Activated CD8-positive, alpha-beta memory T cell treated with anti-CD3 and anti-CD28 coated beads, Interleukin-2, amount 50 U/mL, for 24 hours (primary cell): Measurements from ENCODE around the gene DNAJA3.

Experiments used
- DNase-seq: peaks from one replicate; pipeline ENCODE4 v3.0.0-alpha.2; 2020; ENCODE audit errors: extremely low read depth

DNAJA3 gene

GRCh38 chr16:4425378-4426020 is at the start of gene DNAJA3:
Gene DNAJA3 (plus strand): TSS chr16:4425868. CDS start chr16:4425882, 14 bp downstream.
- peak; percentile 74 for DNase-seq

- no peak for DNase-seq
These were observed 49.4 kb upstream of the DNAJA3 start for GRCh38 chr16:4376126-4376892.

GRCh38 chr16:4376893-4377572 is 48.6 kb upstream of the DNAJA3 start:
- DNase-seq, result no peak

DNA sequence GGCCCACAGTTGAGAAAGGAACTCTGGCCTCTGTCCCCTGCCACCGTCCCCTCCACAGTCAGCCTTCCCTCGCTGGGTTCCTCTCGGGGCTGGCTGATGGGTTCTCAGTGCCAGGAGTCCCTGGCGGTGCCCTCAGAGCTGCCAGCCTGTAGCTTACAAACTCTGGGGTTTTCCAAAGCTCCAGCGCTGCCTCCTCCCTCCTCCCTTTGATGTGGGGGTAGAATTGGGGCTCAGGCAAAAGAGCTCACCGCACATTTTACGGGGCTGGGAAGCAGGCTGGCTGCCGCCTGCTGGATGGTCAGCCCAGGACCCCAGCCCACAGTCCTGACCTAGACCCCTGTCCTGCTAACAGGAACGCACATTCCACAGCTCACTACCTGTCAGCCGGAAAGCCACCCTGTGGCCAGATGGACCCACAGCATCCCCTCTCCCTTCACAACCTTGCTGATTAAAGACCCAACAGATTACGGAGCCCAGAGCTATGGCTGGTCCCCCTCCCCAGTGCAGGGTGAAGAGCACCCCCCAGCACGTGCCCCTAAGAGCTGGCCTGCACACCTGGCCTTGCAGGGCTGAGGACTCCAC is 48.0 kb upstream of the DNAJA3 start:
- no peak for DNase-seq

DNA sequence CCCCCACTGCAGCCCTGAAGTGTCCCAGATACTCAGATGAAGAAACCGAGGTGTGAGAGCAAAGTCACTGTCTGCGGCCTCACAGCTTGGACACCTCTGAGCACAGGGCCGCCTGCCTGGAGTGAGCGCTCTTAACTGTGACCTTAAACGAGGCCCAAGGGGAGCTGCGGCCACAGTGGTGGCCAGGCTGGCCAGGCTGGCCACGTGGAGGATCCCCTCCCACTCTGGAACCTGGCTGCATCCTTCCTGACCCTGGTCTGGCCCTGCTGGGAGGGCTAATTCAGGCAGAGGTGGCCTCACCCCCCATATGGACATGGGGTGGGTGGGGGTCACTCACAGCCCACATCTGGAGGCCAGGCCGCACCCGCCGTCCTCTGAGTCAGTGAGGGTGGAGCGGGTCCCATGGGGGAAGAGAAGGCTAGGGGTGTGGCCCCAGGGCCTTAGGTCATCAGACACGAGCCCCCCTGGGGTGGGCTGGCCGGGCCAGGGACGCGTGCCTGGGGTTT is 47.5 kb upstream of the DNAJA3 start:
- no peak for DNase-seq

GRCh38 chr16:4378999-4379690 is 46.5 kb upstream of the DNAJA3 start:
- DNase-seq, result no peak

DNA sequence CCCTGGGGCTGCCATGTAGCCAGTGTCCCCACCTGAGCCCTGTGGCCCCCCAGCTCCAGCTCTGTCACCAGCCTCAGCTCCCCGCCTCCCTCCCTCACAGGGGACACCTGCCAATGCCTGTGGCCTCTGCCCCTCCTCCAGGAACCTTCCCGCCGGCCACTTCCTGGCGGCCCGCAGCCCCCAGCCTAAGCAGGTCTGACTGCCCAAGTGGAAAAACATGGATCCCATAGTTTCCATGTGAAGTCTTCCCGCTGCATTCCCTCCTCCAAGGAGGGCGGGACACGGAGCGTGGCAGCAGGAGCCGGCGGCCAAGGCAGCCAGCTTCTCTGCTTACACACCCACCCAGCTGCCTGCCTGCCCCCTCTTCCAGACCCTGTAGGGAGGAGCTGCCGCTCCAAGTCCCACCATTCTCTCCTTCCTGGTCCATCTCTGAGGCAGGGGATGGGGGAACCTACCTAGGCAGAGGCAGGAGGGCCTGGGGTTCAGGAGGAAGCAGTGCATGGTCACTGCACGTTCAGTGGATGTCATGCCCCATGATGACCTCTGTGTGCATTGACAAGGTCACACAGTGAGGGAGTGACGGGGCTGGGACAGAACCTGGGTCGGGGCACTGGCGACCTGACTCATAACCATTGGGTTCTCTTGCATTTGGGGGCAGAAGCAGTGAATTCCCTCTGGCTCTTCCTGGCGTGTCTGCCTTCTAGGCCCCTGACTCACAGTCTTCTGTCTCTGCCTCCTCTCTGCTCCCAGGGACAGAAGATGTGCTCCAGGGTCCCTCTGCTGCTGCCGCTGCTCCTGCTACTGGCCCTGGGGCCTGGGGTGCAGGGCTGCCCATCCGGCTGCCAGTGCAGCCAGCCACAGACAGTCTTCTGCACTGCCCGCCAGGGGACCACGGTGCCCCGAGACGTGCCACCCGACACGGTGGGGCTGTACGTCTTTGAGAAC is 45.3 kb upstream of the DNAJA3 start:
- no peak for DNase-seq

- no peak for DNase-seq
These were observed 44.4 kb upstream of the DNAJA3 start for GRCh38 chr16:4381072-4381934.

DNA sequence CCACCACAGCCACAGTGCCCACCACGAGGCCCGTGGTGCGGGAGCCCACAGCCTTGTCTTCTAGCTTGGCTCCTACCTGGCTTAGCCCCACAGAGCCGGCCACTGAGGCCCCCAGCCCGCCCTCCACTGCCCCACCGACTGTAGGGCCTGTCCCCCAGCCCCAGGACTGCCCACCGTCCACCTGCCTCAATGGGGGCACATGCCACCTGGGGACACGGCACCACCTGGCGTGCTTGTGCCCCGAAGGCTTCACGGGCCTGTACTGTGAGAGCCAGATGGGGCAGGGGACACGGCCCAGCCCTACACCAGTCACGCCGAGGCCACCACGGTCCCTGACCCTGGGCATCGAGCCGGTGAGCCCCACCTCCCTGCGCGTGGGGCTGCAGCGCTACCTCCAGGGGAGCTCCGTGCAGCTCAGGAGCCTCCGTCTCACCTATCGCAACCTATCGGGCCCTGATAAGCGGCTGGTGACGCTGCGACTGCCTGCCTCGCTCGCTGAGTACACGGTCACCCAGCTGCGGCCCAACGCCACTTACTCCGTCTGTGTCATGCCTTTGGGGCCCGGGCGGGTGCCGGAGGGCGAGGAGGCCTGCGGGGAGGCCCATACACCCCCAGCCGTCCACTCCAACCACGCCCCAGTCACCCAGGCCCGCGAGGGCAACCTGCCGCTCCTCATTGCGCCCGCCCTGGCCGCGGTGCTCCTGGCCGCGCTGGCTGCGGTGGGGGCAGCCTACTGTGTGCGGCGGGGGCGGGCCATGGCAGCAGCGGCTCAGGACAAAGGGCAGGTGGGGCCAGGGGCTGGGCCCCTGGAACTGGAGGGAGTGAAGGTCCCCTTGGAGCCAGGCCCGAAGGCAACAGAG is 43.5 kb upstream of the DNAJA3 start:
- no peak for DNase-seq

DNA sequence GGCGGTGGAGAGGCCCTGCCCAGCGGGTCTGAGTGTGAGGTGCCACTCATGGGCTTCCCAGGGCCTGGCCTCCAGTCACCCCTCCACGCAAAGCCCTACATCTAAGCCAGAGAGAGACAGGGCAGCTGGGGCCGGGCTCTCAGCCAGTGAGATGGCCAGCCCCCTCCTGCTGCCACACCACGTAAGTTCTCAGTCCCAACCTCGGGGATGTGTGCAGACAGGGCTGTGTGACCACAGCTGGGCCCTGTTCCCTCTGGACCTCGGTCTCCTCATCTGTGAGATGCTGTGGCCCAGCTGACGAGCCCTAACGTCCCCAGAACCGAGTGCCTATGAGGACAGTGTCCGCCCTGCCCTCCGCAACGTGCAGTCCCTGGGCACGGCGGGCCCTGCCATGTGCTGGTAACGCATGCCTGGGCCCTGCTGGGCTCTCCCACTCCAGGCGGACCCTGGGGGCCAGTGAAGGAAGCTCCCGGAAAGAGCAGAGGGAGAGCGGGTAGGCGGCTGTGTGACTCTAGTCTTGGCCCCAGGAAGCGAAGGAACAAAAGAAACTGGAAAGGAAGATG is 42.8 kb upstream of the DNAJA3 start:
- no peak for DNase-seq

DNA sequence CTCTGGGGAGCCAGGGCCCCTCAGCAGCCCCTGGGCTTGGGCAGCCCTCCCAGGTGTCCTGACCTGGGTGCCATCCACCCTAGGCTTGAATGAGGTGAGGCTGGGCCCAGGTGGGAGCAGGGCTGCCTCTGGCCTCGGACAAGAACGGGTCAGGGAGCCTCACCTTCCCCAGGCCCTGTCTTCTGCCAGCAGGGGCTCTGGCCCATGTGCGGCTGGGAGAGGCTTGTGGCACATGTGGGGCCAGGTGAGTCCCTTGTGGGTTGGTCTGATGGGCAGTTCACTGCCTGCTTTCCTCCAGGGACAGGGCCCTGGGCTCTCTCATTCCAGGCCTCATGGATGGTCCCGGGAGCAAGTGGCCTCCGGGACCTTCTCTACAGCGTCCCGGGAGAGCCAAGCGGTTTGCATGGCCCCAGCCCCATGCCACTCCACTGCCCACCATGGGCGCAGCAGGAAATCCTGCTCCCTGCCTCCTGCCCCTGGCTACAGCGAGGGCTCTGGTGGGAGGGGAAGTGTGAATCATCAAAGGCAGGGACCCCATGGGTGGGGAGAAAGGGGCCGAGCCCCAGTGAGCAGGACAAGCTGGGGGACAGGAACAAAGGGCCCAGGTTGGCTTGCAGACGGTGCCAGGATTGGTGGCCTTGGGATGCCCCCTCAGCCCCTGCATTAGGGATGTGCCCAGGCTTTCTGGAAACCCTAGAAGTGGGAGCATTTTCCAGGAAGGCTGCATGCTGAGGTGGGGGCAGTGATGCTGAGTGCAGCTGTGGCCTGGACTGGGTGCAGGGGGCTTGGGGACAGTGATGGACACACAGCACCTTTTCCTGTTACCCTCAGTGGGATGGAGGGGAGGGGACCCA is 41.9 kb upstream of the DNAJA3 start:
- DNase-seq, result no peak

DNA sequence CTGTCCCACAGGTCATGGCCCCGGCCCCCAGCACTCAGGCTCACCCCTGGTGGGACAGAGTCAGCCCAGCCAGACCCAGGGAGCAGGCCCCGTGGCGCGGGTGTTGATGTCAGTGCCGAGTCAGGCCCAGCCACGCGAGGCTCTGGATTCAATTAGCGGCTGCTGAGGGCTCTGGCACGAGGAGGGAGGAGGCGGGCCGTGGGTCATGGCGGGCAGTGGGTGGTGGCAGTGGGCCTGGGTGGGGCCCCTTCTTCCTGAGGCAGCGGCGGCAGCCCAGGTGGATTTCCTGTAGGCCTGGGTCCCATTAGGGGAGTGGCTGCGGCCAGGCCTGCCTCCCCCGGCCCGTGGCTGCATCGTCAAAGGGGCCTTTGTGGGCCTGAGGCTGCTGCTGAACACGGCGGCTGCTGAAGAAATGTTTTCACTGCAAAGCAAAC is 41.1 kb upstream of the DNAJA3 start:
- no peak for DNase-seq

DNA sequence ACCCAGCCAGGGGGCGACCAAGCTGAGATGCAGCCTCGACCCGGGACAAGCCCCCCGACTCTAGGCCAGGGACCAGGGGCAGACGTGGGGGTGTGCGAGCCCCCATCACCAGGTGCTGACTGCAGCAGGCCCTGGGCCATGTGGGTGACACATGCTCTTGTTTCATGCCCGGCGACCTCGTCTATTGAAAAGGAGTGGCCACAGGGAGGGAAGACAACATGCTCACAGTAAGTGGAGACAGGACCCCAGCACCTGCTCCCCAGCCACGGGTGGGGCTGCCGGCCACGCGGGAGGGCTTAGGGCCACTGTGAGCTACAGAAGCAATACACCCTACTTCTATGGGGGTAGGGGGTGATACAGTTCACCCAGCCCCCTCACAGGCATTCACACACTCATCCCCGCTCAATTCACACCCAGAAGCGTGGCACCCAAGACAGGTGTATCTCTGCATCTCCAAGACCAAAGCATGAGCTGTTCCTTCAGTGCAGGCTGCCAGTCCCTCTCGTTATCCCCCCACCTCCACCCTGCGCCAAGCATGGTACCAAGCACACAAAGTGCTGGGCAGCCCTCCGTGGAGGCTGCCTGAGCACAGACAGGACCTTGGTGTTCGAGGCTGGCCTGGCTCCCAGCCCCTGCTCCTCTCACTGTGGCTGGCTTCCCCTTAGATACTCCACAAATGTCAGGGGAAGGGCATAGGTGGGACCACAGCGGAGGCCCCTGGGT is 40.4 kb upstream of the DNAJA3 start:
- no peak for DNase-seq

DNA sequence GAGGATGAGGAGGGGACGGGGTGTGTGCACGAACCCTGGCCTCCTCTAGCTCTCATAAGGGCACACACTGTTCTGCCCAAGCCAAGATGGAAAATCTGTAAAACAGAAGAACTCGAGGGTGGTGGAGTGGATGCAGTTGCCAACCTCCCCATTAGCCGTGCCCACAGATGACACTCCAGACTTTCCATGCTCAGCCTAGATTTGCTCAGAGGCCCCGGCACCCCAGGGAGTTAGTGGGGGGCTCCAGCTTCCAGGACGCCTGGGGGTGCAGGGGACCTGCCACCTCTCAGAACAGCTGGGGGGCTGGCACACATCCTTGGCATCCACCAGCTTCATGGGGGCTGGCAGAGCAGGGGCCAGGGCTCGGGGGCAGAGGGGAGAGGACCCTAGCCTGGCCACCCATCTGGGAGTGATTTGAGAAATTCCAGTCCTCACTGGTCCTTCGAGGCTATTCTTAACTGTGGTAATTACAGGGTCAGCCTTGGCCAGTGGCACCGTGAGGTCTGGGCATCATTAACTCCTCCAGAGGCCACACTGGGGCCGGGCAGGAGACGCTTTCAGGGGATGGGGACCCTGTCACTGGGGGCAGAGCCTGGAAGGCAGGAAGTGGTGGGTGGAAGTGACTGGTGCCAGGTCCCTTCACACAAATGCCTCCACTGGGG is 39.7 kb upstream of the DNAJA3 start:
- DNase-seq, result no peak

- no peak for DNase-seq
These were observed 39.2 kb upstream of the DNAJA3 start for GRCh38 chr16:4386451-4386805.

DNA sequence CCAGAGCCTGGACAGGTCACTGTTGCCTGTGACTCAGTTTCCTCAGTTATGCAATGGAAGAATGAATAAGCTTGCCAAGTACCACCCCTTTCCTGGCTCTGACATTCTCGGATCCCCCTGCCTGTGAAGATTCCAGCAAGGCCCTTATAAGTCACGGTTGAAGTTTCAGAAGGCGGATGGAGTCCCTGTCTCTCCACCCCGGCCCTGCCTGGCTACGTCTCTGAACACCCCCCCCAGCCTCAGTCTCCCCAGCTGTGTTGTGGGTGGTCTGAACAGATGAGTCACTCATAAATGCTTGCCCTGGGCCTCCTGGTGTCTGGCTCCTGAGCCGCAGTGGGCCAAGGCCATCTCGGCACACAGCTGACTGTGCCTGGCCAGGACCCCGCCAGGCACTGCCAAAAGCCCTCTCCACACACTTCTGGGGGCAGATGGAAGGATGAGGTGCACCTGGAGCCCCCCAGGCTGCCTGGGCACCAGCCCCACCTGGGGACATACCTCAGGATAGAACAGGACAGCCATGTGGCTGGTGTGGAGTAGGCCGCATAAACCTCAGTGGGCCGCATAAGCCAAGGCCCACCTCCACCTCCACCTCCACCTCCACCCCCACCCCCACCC is 38.6 kb upstream of the DNAJA3 start:
- no peak for DNase-seq
